Inflammatory macrophage treated with lipopolysaccharide for 4 hours (primary cell): Measurements from ENCODE around the gene KLF18.
"Not testable (repeated sequence)": the region's sequence is repeated elsewhere in the genome, so short reads cannot be mapped to it uniquely, and the experiment has no call there.

Experiments
- DNase-seq: peaks from one replicate; pipeline ENCODE4 v3.0.0-alpha.2; 2020

The KLF18 gene

GRCh38 chr1:44141531-44141930 is at the start of gene KLF18:
KLF18 (minus strand) TSS chr1:44141631; CDS start chr1:44141631, 0 bp downstream.
- DNase-seq, result no peak

- DNase-seq, result no peak
Observed at GRCh38 chr1:44174630-44175029, 33.2 kb upstream of the KLF18 start.

GRCh38 chr1:44170281-44170823 is 28.9 kb upstream of the KLF18 start:
- DNase-seq, result no peak

- DNase-seq, result no peak
Observed at GRCh38 chr1:44168520-44169098, 27.2 kb upstream of the KLF18 start.

GRCh38 chr1:44161546-44161945 is 20.1 kb upstream of the KLF18 start:
- no peak for DNase-seq

- DNase-seq, result no peak
Observed at GRCh38 chr1:44158871-44159270, 17.4 kb upstream of the KLF18 start.

- DNase-seq, result no peak
Observed at GRCh38 chr1:44157903-44158302, 16.5 kb upstream of the KLF18 start.

GRCh38 chr1:44154049-44154448 is 12.6 kb upstream of the KLF18 start:
- DNase-seq, result no peak

- DNase-seq, result no peak
Observed at GRCh38 chr1:44152692-44153091, 11.3 kb upstream of the KLF18 start.

GRCh38 chr1:44151808-44152207 is 10.4 kb upstream of the KLF18 start:
- DNase-seq, result no peak

GRCh38 chr1:44151332-44151731 is 9.9 kb upstream of the KLF18 start:
- no peak for DNase-seq

GRCh38 chr1:44147582-44147981 is 6.2 kb upstream of the KLF18 start:
- DNase-seq, result no peak

- DNase-seq, result no peak
Observed at GRCh38 chr1:44146536-44147361, 5.3 kb upstream of the KLF18 start.

- no peak for DNase-seq
Observed at GRCh38 chr1:44144962-44145756, 3.7 kb upstream of the KLF18 start.

- DNase-seq, result not testable (repeated sequence)
Observed at GRCh38 chr1:44139565-44139964, 1.9 kb downstream of the KLF18 start.

GRCh38 chr1:44138239-44138638 is 3.2 kb downstream of the KLF18 start:
- no peak for DNase-seq

GRCh38 chr1:44135886-44136285 is 5.5 kb downstream of the KLF18 start:
- DNase-seq, result no peak

- no peak for DNase-seq
Observed at GRCh38 chr1:44134071-44134920, 7.1 kb downstream of the KLF18 start.

- DNase-seq, result no peak
Observed at GRCh38 chr1:44131411-44131810, 10.0 kb downstream of the KLF18 start.

GRCh38 chr1:44129616-44130500 is 11.6 kb downstream of the KLF18 start:
- no peak for DNase-seq

GRCh38 chr1:44120398-44120949 is 21.0 kb downstream of the KLF18 start:
- DNase-seq, result no peak
